HEK293 (cell line): ENCODE results near the gene LCE3B.

Source experiments
- CTCF ChIA-PET: fragments of 350-600 bp; formaldehyde crosslinking; extraction: SDS; loops from one replicate; lab custom pipeline; 2021; ENCODE audit warnings: antibody characterized with exemption; lab: Yijun Ruan, JAX
- POLR2A ChIA-PET: fragments of 300-600 bp; formaldehyde crosslinking; extraction: SDS; loops from one replicate; lab custom pipeline; 2020; ENCODE audit warnings: antibody characterized with exemption, inconsistent platforms; lab: Yijun Ruan, JAX
- H3K27ac ChIP-seq: fragments of 200-500 bp; sonication (Bioruptor generic); 2 replicates; pipeline ENCODE4 v1.5.1; 2014; ENCODE audit warnings: low read depth, low read length, control low read depth, inconsistent platforms; ENCODE audit errors: extremely low read depth
- H3K36me3 ChIP-seq, 2 experiments: fragments of 200-500 bp in 1 of 2; sonication (Bioruptor generic) in 1 of 2; 1 replicate in 1 of 2; 2 replicates in 1 of 2; pipeline ENCODE4 v1.5.1; 2014 to 2017; ENCODE audit warnings: inconsistent platforms in 2 of 2, low read length in 2 of 2; ENCODE audit not compliant: control insufficient read depth in 2 of 2, insufficient read depth in 1 of 2
- H3K4me1 ChIP-seq: fragments of 200-500 bp; sonication (Bioruptor generic); 2 replicates; pipeline ENCODE4 v1.5.1; 2014; ENCODE audit warnings: mild to moderate bottlenecking, low read length, inconsistent platforms; ENCODE audit not compliant: control insufficient read depth, insufficient read depth
- H3K4me3 ChIP-seq: 2 replicates; pipeline ENCODE4 v1.5.1; 2011; ENCODE audit warnings: low read depth, mild to moderate bottlenecking, control low read depth, low read length, moderate library complexity
- H3K9me3 ChIP-seq: fragments of 200-500 bp; sonication (Bioruptor generic); 2 replicates; pipeline ENCODE4 v1.5.1; 2014; ENCODE audit warnings: low read depth, low read length, inconsistent platforms; ENCODE audit not compliant: control insufficient read depth, insufficient read depth
- EGR2 ChIP-seq: fragments of 450-650 bp; formaldehyde crosslinking; IDR thresholded peaks from 2 replicates; pipeline ENCODE4 v1.5.1; 2016; ENCODE audit warnings: low read depth, missing biosample characterization, missing genetic modification characterization
- GLI4 ChIP-seq: fragments of 450-650 bp; formaldehyde crosslinking; IDR thresholded peaks from 2 replicates; pipeline ENCODE4 v1.5.1; 2016; ENCODE audit warnings: missing biosample characterization, missing genetic modification characterization
- TCF7L2 ChIP-seq: IDR thresholded peaks from 2 replicates; pipeline ENCODE4 v1.6.1; 2011; ENCODE audit warnings: low read depth, mild to moderate bottlenecking, inconsistent platforms, low read length, moderate library complexity, borderline replicate concordance
- ZBTB7A ChIP-seq: fragments of 450-650 bp; formaldehyde crosslinking; IDR thresholded peaks from 2 replicates; pipeline ENCODE4 v1.5.1; 2016; ENCODE audit warnings: low read depth, missing biosample characterization, missing genetic modification characterization
- ZFP41 ChIP-seq: fragments of 450-650 bp; formaldehyde crosslinking; IDR thresholded peaks from 2 replicates; pipeline ENCODE4 v1.5.1; 2016; ENCODE audit warnings: missing biosample characterization, missing genetic modification characterization, borderline replicate concordance
- ZNF121 ChIP-seq: fragments of 450-650 bp; formaldehyde crosslinking; IDR thresholded peaks from 2 replicates; pipeline ENCODE4 v1.5.1; 2016; ENCODE audit warnings: missing biosample characterization, missing genetic modification characterization
- ZNF138 ChIP-seq: fragments of 450-650 bp; formaldehyde crosslinking; IDR thresholded peaks from 2 replicates; pipeline ENCODE4 v1.5.1; 2016; ENCODE audit warnings: missing biosample characterization, missing genetic modification characterization, borderline replicate concordance
- ZNF16 ChIP-seq: fragments of 450-650 bp; formaldehyde crosslinking; IDR thresholded peaks from 2 replicates; pipeline ENCODE4 v1.5.1; 2016; ENCODE audit warnings: low read depth, missing biosample characterization, missing genetic modification characterization
- ZNF175 ChIP-seq: fragments of 450-650 bp; formaldehyde crosslinking; IDR thresholded peaks from 2 replicates; pipeline ENCODE4 v1.5.1; 2016; ENCODE audit warnings: missing biosample characterization, missing genetic modification characterization
- ZNF239 ChIP-seq: fragments of 450-650 bp; formaldehyde crosslinking; IDR thresholded peaks from 2 replicates; pipeline ENCODE4 v1.5.1; 2016; ENCODE audit warnings: missing biosample characterization, missing genetic modification characterization
- ZNF501 ChIP-seq: fragments of 450-650 bp; formaldehyde crosslinking; IDR thresholded peaks from 2 replicates; pipeline ENCODE4 v1.5.1; 2016; ENCODE audit warnings: missing biosample characterization, missing genetic modification characterization
- ZNF514 ChIP-seq: fragments of 450-650 bp; formaldehyde crosslinking; IDR thresholded peaks from 2 replicates; pipeline ENCODE4 v1.5.1; 2016; ENCODE audit warnings: missing biosample characterization, missing genetic modification characterization
- ZNF621 ChIP-seq: fragments of 450-650 bp; formaldehyde crosslinking; IDR thresholded peaks from 2 replicates; pipeline ENCODE4 v1.5.1; 2017; ENCODE audit warnings: missing biosample characterization, missing genetic modification characterization
- ZNF623 ChIP-seq: fragments of 450-650 bp; formaldehyde crosslinking; IDR thresholded peaks from 2 replicates; pipeline ENCODE4 v1.5.1; 2016; ENCODE audit warnings: missing biosample characterization, missing genetic modification characterization
- ZNF626 ChIP-seq: fragments of 450-650 bp; sonication (Bioruptor Pico); formaldehyde crosslinking; IDR thresholded peaks from 2 replicates; pipeline ENCODE4 v1.5.1; 2018; ENCODE audit warnings: missing biosample characterization, missing genetic modification characterization, inconsistent platforms
- ZNF701 ChIP-seq: fragments of 450-650 bp; formaldehyde crosslinking; IDR thresholded peaks from 2 replicates; pipeline ENCODE4 v1.5.1; 2016; ENCODE audit warnings: missing biosample characterization, missing genetic modification characterization
- ZNF76 ChIP-seq: fragments of 450-650 bp; formaldehyde crosslinking; IDR thresholded peaks from 2 replicates; pipeline ENCODE4; 2016; ENCODE audit warnings: low read depth, missing biosample characterization, missing genetic modification characterization, borderline replicate concordance
- ZNF830 ChIP-seq: fragments of 450-650 bp; IDR thresholded peaks from 2 replicates; pipeline ENCODE4 v1.5.0; 2018; ENCODE audit warnings: missing biosample characterization, missing genetic modification characterization, low read depth, mild to moderate bottlenecking, moderate library complexity
- TF ChIP-seq, protein P1 (sequence below): fragments of 450-650 bp; formaldehyde crosslinking; conservative IDR thresholded peaks from 2 replicates; pipeline ENCODE4 v1.5.1; 2016; ENCODE audit warnings: low read depth, missing biosample characterization, missing genetic modification characterization
- TF ChIP-seq, protein P2 (sequence below): fragments of 450-650 bp; formaldehyde crosslinking; IDR thresholded peaks from 2 replicates; pipeline ENCODE4 v1.5.0; 2017; ENCODE audit warnings: missing biosample characterization, missing genetic modification characterization, borderline replicate concordance
- TF ChIP-seq, protein P3 (sequence below): fragments of 450-650 bp; formaldehyde crosslinking; IDR thresholded peaks from 2 replicates; pipeline ENCODE4 v1.5.1; 2016; ENCODE audit warnings: missing biosample characterization, missing genetic modification characterization
- TF ChIP-seq, protein P4 (sequence below): fragments of 450-650 bp; formaldehyde crosslinking; IDR thresholded peaks from 2 replicates; pipeline ENCODE4 v1.5.1; 2016; ENCODE audit warnings: missing biosample characterization, missing genetic modification characterization

LCE3B gene, protein sequence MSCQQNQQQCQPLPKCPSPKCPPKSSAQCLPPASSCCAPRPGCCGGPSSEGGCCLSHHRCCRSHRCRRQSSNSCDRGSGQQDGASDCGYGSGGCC

DNA sequence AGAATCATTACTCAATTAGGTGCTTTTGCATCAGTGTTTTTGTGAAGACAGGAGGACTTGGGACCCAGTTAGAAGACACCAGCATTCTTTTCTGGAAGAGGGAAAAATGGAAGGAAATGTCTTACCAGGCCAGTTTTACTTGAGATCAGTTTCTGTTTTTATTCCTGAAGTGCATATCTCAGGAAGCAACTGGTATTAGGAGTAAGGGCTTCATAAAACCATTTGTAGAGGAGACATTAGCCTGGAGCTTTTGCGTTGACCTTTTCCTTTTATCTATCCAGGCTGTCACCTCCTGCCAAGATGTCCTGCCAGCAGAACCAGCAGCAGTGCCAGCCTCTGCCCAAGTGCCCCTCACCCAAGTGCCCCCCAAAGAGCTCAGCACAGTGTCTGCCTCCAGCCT lies at the start of gene LCE3B:
Gene LCE3B, plus strand, starts transcription at position 301 of the 400 bp plus-strand sequence. Its CDS starts 0 bp downstream, at position 301.
- no peak within 1 kb of the TSS for H3K4me3 ChIP-seq
- ChIA-PET POLR2A (no interaction called here), CTCF (no interaction called here)
- H3K36me3 ChIP-seq, result no peaks in the 10 kb centered on the region
- no peaks in the 10 kb centered on the region for H3K4me1 ChIP-seq
- no peak within 1 kb of the TSS for H3K27ac ChIP-seq
- no peaks in the 10 kb centered on the region for H3K9me3 ChIP-seq
- TF ChIP-seq ZNF121 (tag by site-specific recombination), result no peak
- no peak for TF ChIP-seq EGR2
- TF ChIP-seq ZNF16 (tag by site-specific recombination), result no peak
- TF ChIP-seq ZNF501 (tag by site-specific recombination), result no peak
- no peak for TF ChIP-seq ZNF138
- no peak for TF ChIP-seq ZNF830 (tag by site-specific recombination)
- TF ChIP-seq, protein P1, sequence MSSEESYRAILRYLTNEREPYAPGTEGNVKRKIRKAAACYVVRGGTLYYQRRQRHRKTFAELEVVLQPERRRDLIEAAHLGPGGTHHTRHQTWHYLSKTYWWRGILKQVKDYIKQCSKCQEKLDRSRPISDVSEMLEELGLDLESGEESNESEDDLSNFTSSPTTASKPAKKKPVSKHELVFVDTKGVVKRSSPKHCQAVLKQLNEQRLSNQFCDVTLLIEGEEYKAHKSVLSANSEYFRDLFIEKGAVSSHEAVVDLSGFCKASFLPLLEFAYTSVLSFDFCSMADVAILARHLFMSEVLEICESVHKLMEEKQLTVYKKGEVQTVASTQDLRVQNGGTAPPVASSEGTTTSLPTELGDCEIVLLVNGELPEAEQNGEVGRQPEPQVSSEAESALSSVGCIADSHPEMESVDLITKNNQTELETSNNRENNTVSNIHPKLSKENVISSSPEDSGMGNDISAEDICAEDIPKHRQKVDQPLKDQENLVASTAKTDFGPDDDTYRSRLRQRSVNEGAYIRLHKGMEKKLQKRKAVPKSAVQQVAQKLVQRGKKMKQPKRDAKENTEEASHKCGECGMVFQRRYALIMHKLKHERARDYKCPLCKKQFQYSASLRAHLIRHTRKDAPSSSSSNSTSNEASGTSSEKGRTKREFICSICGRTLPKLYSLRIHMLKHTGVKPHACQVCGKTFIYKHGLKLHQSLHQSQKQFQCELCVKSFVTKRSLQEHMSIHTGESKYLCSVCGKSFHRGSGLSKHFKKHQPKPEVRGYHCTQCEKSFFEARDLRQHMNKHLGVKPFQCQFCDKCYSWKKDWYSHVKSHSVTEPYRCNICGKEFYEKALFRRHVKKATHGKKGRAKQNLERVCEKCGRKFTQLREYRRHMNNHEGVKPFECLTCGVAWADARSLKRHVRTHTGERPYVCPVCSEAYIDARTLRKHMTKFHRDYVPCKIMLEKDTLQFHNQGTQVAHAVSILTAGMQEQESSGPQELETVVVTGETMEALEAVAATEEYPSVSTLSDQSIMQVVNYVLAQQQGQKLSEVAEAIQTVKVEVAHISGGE (tag by site-specific recombination), result no peak
- TF ChIP-seq, protein P2, sequence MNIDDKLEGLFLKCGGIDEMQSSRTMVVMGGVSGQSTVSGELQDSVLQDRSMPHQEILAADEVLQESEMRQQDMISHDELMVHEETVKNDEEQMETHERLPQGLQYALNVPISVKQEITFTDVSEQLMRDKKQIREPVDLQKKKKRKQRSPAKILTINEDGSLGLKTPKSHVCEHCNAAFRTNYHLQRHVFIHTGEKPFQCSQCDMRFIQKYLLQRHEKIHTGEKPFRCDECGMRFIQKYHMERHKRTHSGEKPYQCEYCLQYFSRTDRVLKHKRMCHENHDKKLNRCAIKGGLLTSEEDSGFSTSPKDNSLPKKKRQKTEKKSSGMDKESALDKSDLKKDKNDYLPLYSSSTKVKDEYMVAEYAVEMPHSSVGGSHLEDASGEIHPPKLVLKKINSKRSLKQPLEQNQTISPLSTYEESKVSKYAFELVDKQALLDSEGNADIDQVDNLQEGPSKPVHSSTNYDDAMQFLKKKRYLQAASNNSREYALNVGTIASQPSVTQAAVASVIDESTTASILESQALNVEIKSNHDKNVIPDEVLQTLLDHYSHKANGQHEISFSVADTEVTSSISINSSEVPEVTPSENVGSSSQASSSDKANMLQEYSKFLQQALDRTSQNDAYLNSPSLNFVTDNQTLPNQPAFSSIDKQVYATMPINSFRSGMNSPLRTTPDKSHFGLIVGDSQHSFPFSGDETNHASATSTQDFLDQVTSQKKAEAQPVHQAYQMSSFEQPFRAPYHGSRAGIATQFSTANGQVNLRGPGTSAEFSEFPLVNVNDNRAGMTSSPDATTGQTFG (tag by site-specific recombination), result no peak
- TF ChIP-seq ZNF239 (tag by site-specific recombination), result no peak
- no peak for TF ChIP-seq ZNF623 (tag by site-specific recombination)
- TF ChIP-seq ZNF175 (tag by site-specific recombination), result no peak
- TF ChIP-seq ZNF621 (tag by site-specific recombination), result no peak

DNA sequence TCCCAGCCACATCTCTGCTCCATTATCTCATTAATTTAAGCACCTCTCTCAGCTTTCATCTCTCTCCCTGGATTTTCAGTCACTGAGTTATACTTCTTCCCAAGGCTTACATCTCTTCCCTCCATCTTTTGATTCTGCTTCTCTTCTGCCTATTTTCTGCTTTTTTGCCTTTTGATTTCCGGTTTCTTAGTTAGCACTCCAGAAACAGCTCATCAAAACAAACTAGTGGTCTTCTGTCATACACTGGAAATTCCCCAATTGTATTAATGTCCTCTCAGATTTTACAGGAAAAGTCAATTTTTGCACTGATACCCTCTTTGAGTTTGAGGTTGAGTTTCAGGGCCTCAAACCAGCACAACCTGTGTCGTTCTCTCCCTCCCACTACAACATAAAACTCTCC lies 48.5 kb upstream of the LCE3B start:
- CTCF ChIA-PET, result interaction anchor here (0.5 to 0.7 kb wide), 2 partner anchors 102 to 1232 kb away, joined by 3 read pairs; no protein-coding TSS in a partner anchor
- POLR2A ChIA-PET, result no interaction called here
- Histone ChIP-seq H3K27ac (no peak overlapping the region), H3K4me1 (no peaks in the 10 kb centered on the region), H3K9me3 (no peaks in the 10 kb centered on the region), H3K36me3 (no peaks in the 10 kb centered on the region), H3K4me3 (no peak overlapping the region)
- no peak for TF ChIP-seq ZBTB7A
- TF ChIP-seq, protein P3, sequence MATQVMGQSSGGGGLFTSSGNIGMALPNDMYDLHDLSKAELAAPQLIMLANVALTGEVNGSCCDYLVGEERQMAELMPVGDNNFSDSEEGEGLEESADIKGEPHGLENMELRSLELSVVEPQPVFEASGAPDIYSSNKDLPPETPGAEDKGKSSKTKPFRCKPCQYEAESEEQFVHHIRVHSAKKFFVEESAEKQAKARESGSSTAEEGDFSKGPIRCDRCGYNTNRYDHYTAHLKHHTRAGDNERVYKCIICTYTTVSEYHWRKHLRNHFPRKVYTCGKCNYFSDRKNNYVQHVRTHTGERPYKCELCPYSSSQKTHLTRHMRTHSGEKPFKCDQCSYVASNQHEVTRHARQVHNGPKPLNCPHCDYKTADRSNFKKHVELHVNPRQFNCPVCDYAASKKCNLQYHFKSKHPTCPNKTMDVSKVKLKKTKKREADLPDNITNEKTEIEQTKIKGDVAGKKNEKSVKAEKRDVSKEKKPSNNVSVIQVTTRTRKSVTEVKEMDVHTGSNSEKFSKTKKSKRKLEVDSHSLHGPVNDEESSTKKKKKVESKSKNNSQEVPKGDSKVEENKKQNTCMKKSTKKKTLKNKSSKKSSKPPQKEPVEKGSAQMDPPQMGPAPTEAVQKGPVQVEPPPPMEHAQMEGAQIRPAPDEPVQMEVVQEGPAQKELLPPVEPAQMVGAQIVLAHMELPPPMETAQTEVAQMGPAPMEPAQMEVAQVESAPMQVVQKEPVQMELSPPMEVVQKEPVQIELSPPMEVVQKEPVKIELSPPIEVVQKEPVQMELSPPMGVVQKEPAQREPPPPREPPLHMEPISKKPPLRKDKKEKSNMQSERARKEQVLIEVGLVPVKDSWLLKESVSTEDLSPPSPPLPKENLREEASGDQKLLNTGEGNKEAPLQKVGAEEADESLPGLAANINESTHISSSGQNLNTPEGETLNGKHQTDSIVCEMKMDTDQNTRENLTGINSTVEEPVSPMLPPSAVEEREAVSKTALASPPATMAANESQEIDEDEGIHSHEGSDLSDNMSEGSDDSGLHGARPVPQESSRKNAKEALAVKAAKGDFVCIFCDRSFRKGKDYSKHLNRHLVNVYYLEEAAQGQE (tag by site-specific recombination), result no peak
- TF ChIP-seq ZFP41 (tag by site-specific recombination), result no peak
- no peak for TF ChIP-seq GLI4
- TF ChIP-seq TCF7L2, result no peak
- TF ChIP-seq ZNF514, result no peak
- TF ChIP-seq ZNF626 (tag by site-specific recombination), result no peak
- TF ChIP-seq, protein P4, sequence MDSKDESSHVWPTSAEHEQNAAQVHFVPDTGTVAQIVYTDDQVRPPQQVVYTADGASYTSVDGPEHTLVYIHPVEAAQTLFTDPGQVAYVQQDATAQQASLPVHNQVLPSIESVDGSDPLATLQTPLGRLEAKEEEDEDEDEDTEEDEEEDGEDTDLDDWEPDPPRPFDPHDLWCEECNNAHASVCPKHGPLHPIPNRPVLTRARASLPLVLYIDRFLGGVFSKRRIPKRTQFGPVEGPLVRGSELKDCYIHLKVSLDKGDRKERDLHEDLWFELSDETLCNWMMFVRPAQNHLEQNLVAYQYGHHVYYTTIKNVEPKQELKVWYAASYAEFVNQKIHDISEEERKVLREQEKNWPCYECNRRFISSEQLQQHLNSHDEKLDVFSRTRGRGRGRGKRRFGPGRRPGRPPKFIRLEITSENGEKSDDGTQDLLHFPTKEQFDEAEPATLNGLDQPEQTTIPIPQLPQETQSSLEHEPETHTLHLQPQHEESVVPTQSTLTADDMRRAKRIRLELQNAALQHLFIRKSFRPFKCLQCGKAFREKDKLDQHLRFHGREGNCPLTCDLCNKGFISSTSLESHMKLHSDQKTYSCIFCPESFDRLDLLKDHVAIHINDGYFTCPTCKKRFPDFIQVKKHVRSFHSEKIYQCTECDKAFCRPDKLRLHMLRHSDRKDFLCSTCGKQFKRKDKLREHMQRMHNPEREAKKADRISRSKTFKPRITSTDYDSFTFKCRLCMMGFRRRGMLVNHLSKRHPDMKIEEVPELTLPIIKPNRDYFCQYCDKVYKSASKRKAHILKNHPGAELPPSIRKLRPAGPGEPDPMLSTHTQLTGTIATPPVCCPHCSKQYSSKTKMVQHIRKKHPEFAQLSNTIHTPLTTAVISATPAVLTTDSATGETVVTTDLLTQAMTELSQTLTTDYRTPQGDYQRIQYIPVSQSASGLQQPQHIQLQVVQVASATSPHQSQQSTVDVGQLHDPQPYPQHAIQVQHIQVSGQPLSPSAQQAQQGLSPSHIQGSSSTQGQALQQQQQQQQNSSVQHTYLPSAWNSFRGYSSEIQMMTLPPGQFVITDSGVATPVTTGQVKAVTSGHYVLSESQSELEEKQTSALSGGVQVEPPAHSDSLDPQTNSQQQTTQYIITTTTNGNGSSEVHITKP (tag by site-specific recombination), result no peak
- no peak for TF ChIP-seq ZNF701 (tag by site-specific recombination)
- TF ChIP-seq ZNF76 (tag by site-specific recombination), result no peak
